ENCODE results near the gene FOXF1.

The FOXF1 gene

DNA sequence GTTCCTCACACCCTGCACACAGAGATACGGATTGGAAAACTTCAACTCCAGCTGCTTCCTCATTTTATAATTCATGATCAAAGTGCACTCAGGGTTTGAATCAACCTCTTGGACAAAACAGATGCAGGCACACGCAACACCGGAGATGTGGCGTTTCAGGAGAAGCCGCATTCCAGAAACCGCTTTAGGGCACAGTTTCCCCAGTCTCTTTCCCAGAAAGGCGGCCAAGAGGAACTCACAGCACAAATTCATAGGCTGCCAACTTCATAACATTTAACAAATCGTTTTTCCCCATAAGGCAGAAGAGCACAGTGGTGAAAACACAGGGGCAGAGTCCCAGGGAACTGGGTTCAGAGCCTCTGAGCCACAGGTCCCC, 36.3 kb downstream of the FOXF1 start:
- no peak for DNase-seq (ENCODE audit: low spot score)
- in situ Hi-C loops (cut with MboI; ENCODE audit: low pct_unique_long_range_greater_than_20kb, low sequenced_read_pairs, unreplicated experiment), result no loop called here
- TF ChIP-seq, protein P1, sequence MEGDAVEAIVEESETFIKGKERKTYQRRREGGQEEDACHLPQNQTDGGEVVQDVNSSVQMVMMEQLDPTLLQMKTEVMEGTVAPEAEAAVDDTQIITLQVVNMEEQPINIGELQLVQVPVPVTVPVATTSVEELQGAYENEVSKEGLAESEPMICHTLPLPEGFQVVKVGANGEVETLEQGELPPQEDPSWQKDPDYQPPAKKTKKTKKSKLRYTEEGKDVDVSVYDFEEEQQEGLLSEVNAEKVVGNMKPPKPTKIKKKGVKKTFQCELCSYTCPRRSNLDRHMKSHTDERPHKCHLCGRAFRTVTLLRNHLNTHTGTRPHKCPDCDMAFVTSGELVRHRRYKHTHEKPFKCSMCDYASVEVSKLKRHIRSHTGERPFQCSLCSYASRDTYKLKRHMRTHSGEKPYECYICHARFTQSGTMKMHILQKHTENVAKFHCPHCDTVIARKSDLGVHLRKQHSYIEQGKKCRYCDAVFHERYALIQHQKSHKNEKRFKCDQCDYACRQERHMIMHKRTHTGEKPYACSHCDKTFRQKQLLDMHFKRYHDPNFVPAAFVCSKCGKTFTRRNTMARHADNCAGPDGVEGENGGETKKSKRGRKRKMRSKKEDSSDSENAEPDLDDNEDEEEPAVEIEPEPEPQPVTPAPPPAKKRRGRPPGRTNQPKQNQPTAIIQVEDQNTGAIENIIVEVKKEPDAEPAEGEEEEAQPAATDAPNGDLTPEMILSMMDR (IDR thresholded peaks at IDR 0.05; ENCODE audit: extremely low read depth, insufficient read depth, missing control alignments), result no peak

DNA sequence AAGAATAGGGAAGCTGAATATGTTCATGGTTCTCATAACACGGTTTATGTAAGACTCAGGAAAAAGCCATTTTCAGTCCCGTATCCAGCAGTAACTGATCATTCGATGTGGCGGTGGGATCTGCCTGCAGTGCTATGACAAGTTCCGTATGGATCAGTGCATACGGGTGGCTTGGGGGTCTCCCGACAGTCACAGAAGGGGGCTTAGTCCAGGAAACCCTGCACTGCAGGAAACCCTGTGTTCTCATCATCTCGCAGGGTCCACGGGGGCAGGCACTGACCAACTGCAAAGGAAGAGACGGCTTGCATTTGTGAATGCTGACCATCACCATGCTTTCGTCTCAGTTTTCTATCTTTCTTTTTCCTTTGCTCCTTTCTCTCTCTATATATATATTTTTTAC, 37.0 kb downstream of the FOXF1 start:
- DNase-seq (ENCODE audit: low spot score), result no peak
- in situ Hi-C loops (cut with MboI; ENCODE audit: low pct_unique_long_range_greater_than_20kb, low sequenced_read_pairs, unreplicated experiment), result no loop called here

DNA sequence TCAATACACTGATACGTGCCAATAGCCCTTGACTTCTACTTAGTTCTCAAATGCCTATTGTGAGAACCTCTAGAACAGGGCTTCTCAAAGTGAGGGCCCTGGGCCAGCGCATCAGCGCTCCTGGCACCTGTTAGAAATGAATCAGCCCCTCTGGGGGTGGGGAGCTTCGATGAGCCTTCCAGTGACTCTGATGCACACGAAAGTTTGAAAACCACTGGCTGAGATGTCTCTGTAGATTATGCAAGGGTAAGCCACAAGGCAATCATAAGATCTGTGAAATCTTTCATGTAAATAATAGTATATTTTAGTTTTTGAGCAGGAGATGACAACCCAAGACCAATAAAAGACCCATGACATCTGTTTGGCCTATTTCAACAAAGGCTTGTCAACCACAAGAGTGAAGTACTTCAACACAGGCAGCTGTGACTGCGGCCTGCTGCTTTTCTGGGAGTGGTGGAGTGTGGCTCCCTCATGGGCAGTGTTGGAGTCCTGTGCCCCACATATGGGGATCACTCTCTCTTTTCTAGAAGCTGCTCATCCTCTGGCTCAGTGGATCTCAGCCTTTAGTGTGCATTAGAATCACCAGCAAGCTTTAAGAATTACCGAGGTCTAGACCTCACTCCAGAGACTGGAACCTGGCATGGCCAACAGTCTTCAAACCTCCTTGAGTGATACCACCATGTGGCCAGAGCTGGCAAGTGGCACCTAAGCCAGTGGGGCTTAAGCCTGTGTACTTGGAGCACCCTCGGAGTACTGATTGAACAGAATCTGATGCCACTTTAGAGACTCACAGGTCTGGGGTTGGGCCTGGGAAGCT, 39.0 kb downstream of the FOXF1 start:
- no peak for DNase-seq (ENCODE audit: low spot score)
- TF ChIP-seq, protein P1 (IDR thresholded peaks at IDR 0.05; ENCODE audit: extremely low read depth, insufficient read depth, missing control alignments), result no peak
- in situ Hi-C loops (cut with MboI; ENCODE audit: low pct_unique_long_range_greater_than_20kb, low sequenced_read_pairs, unreplicated experiment), result no loop called here

More for the DNA sequence above, 37.0 kb downstream of the FOXF1 start:
- TF ChIP-seq, protein P1 (IDR thresholded peaks at IDR 0.05; ENCODE audit: extremely low read depth, insufficient read depth, missing control alignments), result no peak

DNA sequence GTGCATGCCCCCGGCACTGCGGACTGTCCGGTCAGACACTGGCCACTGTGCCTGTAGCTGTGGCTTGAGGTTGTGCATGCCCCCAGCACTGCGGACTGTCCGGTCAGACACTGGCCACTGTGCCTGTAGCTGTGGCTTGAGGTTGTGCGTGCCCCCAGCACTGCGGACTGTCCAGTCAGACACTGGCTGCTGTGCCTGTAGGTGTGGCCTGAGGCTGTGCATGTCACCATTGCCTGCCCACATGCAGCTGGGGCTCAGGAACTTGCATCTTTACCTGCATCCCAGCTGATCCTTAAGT, 39.5 kb downstream of the FOXF1 start:
- DNase-seq (ENCODE audit: low spot score), result no peak
- in situ Hi-C loops (cut with MboI; ENCODE audit: low pct_unique_long_range_greater_than_20kb, low sequenced_read_pairs, unreplicated experiment), result no loop called here
- TF ChIP-seq, protein P1 (IDR thresholded peaks at IDR 0.05; ENCODE audit: extremely low read depth, insufficient read depth, missing control alignments), result no peak

DNA sequence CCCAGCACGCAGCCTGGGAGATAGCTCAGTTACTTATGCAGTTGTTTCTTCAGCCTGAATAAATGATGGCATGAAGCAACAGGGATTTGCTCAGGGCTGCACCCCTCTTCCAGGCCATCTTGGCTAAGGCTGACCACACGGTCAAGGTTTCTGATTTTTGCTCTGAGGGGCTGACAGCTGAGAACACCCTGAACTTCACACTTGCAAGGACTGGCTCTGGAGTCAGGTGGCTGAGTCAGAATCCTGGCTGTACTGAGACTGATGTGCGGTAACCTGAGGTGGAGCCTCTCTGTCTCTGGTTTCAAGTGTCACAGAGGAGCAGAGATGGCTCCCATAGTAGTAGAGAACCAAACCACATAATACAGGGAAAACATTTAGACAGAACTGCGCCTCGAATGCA, 40.0 kb downstream of the FOXF1 start:
- TF ChIP-seq, protein P1 (IDR thresholded peaks at IDR 0.05; ENCODE audit: extremely low read depth, insufficient read depth, missing control alignments), result no peak
- in situ Hi-C loops (cut with MboI; ENCODE audit: low pct_unique_long_range_greater_than_20kb, low sequenced_read_pairs, unreplicated experiment), result no loop called here
- no peak for DNase-seq (ENCODE audit: low spot score)

DNA sequence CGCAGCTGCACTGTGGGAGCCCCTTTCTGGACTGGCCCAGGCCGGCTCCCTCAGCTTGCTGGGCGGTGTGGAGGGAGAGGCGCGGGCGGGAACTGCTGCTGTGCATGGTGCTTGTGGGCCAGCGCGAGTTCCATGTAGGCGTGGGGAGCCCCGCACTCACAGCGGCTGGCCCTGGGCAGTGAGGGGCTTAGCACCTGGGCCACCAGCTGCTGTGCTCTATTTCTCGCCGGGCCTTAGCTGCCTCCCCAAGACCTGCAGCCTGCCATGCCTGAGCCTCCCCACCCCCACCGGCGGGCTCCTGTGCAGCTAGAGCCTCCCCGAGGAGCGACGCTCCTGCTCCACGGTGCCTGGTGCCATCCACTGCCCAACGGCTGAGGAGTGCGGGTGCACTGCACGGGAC, 43.0 kb downstream of the FOXF1 start:
- in situ Hi-C loops (cut with MboI; ENCODE audit: low pct_unique_long_range_greater_than_20kb, low sequenced_read_pairs, unreplicated experiment), result no loop called here
- TF ChIP-seq, protein P1 (IDR thresholded peaks at IDR 0.05; ENCODE audit: extremely low read depth, insufficient read depth, missing control alignments), result no peak
- no peak for DNase-seq (ENCODE audit: low spot score)

Measured in GM13977 (cell line).